Mucosa of descending colon (tissue), 3 donors: ENCODE data around the gene KCNJ6. TPM values are rescaled to one million over a fixed set of nuclear protein-coding genes. Genes with fewer than 3 reads are reported as not detected.

ENCODE experiments used
- ATAC-seq: fragments of 200-7000 bp; cut with Tn5 transposase; one replicate; pipeline ENCODE4 v1.9.1; 2020; ENCODE audit warnings: mild to moderate bottlenecking, moderate library complexity
- DNase-seq, 3 donors: peaks; one replicate each; pipeline ENCODE4 v3.0.0-alpha.2; 2020
- H3K36me3 ChIP-seq: fragments of 200-600 bp; one replicate; pipeline ENCODE4 v1.8.0; 2021; ENCODE audit warnings: low read depth, mild to moderate bottlenecking
- H3K4me1 ChIP-seq: fragments of 200-600 bp; one replicate; pipeline ENCODE4 v1.8.0; 2021; ENCODE audit warnings: low read depth, mild to moderate bottlenecking
- H3K4me3 ChIP-seq: fragments of 200-600 bp; one replicate; pipeline ENCODE4 v1.8.0; 2021; ENCODE audit warnings: mild to moderate bottlenecking
- H3K9me3 ChIP-seq: fragments of 200-600 bp; one replicate; pipeline ENCODE4 v1.8.0; 2021; ENCODE audit warnings: mild to moderate bottlenecking
- intact Hi-C, 2 donors: fragments of 100-400 bp; cut with DNase I in 1 of 2; cut with micrococcal nuclease in 1 of 2; formaldehyde crosslinking; loops; one replicate each; pipeline versions ENCODE4 v1.11.0 to v1.11.1; 2022; cut with DNase I, micrococcal nuclease
- total RNA-seq, 3 donors: library from RNA; stranded (reverse); fragmentation: NEBNext Ultra II Directional in 2 of 3; extraction: Animal tissue kit (Norgen Biotek cat#: 25700) in 2 of 3; gene quantifications; one replicate each; pipeline versions ENCODE4 v1.2.1 to v1.2.4, GENCODE V29; 2021 to 2023
- TF ChIP-seq, protein P1 (sequence below): fragments of 200-600 bp; IDR thresholded peaks from one replicate; pipeline ENCODE4 v1.8.0; 2022; ENCODE audit warnings: antibody characterized with exemption, mild to moderate bottlenecking
- donor health status: DM: no; HTN: no; CAD: no; lungs with moderate emphysema.
- donor health status: DM: no; HTN: no; CAD: no.
- donor health status: DM: no; HTN: yes; CAD: no.

Gene KCNJ6
- total RNA-seq, 3 donors from 2014 or later, result 0.09 to 0.19 (median 0.14) TPM

DNA sequence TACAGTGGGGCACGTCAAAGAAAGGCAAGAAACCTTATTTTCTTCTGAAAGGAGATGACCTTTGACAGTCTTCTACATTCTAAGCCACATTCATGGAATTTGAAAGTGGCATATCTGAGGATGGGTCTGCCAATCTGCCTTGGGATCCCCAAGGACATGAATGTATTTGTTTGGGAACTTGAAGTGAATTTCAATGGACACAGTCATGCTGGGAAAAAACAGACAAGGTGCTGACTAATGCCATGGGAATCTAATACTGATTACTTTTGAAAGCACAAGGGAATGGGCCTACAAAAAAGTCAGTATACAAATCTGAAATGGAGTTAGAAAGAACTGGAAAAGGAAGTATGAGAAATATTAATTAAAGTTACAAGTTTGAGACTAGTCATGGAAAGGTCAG lies 128.8 kb downstream of the KCNJ6 start:
- TF ChIP-seq, protein P1, sequence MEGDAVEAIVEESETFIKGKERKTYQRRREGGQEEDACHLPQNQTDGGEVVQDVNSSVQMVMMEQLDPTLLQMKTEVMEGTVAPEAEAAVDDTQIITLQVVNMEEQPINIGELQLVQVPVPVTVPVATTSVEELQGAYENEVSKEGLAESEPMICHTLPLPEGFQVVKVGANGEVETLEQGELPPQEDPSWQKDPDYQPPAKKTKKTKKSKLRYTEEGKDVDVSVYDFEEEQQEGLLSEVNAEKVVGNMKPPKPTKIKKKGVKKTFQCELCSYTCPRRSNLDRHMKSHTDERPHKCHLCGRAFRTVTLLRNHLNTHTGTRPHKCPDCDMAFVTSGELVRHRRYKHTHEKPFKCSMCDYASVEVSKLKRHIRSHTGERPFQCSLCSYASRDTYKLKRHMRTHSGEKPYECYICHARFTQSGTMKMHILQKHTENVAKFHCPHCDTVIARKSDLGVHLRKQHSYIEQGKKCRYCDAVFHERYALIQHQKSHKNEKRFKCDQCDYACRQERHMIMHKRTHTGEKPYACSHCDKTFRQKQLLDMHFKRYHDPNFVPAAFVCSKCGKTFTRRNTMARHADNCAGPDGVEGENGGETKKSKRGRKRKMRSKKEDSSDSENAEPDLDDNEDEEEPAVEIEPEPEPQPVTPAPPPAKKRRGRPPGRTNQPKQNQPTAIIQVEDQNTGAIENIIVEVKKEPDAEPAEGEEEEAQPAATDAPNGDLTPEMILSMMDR, result no peak
- no peaks in the 10 kb centered on the region for H3K36me3 ChIP-seq
- intact Hi-C loops, result no loop called here
- DNase-seq, result no peak
- no peaks in the 10 kb centered on the region for H3K4me1 ChIP-seq
- no peaks in the 10 kb centered on the region for H3K9me3 ChIP-seq
- no peak overlapping the region for H3K4me3 ChIP-seq
- ATAC-seq, result no peak

DNA sequence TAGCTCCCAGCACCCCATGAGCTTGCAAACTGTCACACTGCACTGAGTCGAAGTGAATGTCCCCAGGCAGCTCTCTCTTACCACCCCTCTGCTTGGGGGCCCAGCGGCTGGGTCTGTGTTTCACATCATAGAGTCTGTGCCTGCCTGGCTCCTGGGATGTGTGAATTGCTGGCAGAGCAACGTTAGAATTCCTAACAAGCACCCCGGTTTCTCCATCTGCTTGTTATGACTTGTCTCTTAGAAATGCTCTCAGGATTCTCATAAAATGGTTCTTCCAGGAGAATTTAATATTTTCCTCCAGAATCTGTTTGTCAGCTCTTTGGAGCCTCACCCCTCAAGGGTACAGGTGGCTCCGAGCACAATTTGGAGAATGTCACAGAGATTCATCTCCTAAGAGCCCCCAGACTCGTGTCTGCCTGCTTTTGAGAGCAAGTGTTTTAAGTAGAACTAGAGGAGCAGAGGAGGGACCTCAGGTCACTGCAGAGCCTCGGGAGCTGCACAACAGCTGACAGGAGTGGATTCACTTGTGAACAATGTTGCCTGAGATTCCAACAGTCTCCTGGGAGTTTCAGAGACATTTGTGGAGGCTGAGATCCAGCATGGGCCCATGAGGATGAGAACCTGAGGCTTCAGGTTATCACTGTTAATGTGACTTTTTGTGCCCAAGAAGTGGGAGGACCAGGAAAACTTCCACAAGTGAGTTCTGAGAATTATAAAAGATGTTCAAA lies 131.5 kb downstream of the KCNJ6 start:
- H3K4me3 ChIP-seq, result no peak overlapping the region
- H3K4me1 ChIP-seq, result no peaks in the 10 kb centered on the region
- intact Hi-C loops, result no loop called here
- DNase-seq, result no peak
- peaks cover 3% of the 10 kb centered on the region for H3K9me3 ChIP-seq
- TF ChIP-seq, protein P1, result no peak
- no peaks in the 10 kb centered on the region for H3K36me3 ChIP-seq
- ATAC-seq, result no peak

DNA sequence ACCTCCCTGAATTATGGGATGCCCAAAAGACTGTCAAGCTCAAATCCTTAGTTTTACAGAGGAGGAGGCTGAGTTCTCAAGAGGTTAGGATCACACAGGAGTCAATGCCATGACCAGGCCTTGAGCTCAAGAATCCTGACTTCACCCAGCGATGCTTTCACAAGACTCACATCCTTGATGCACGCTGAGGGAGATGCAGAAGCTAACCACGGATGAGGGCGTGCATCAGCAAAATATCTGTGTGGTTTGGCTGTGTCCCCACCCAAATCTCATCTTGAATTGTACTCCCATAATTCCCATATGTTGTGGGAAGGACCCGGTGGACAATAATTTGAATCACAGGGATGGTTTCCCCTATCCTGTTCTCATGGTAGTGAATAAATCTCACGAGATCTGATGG lies 133.2 kb downstream of the KCNJ6 start:
- no peaks in the 10 kb centered on the region for H3K4me1 ChIP-seq
- ATAC-seq (no peak), DNase-seq (no peak)
- no peaks in the 10 kb centered on the region for H3K36me3 ChIP-seq
- TF ChIP-seq, protein P1, result no peak
- peaks cover 3% of the 10 kb centered on the region for H3K9me3 ChIP-seq
- intact Hi-C loops, result no loop called here
- no peak overlapping the region for H3K4me3 ChIP-seq

DNA sequence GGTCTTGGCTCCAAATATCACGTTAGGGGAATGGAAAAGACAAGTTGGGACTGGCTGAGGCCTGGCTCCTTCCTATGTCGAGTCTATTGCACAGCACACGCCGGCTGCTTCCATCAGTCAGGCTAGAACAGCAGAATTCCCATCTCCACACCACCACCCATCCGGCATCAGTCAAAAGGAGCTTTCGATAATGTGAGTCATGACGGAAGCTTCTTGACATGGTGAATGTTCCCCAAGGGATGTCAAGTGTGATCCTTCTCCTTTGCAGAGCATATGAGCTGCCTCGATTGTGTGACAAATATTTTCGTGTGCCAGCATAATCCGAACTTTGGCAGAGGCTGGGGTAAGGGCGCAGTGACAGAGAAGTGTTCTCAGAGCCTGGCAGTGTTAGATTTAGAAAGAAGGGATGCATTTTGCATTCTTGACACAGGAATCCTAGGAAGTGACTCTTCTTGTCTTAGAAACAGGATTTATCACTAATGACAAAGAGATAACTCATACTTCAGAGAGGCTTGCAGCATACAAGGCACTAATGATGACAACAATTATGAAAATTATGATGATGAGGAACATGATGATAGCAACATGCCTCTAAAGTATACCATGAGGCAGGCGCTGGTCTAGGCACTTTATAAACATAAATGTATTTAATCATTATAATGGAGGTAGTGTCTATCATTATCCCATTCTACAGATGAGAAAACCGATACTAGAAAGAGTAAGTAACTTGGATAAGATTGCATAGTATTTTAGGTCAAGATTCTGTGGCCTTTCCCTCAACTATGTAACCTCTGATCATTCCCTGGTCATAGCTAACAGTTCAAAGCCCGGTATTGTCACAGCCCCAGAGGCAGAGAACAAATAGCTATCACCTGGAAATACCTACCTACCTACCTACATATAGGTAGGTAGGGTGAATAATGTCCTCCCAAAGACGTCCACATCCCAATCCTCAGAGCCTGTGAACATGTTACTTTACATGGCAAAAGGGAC lies 135.0 kb downstream of the KCNJ6 start:
- peaks cover 3% of the 10 kb centered on the region for H3K9me3 ChIP-seq
- ATAC-seq, result no peak
- no peak overlapping the region for H3K4me3 ChIP-seq
- no peak for DNase-seq
- H3K36me3 ChIP-seq, result no peaks in the 10 kb centered on the region
- H3K4me1 ChIP-seq, result no peaks in the 10 kb centered on the region
- TF ChIP-seq, protein P1, result no peak
- intact Hi-C loops, result no loop called here

DNA sequence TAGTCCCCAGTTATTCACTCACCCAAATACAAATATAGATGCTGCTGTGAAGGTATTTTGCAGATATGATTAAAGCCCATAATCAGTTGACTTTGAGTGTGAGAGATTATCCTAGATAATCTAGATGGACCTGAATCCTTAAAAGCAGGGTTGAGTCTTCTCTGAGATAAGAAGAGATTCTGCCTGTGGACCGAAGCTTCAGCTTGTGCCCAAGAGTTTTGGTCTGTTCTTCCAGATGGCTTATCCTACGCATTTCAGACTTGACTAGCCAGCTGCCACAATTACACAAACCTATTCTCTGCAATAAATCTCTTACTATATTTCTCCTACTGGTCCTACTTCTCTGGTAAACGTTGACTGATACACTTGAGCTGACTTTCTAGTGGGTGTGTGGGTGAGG lies 145.1 kb downstream of the KCNJ6 start:
- TF ChIP-seq, protein P1, result no peak
- no peaks in the 10 kb centered on the region for H3K4me1 ChIP-seq
- ATAC-seq (no peak), DNase-seq (no peak)
- H3K4me3 ChIP-seq, result no peak overlapping the region
- intact Hi-C loops, result no loop called here
- no peaks in the 10 kb centered on the region for H3K9me3 ChIP-seq
- H3K36me3 ChIP-seq, result no peaks in the 10 kb centered on the region
